HG02973 (cell line): ENCODE data around the gene PHF21B.
"Not testable (repeated sequence)": the region's sequence is repeated elsewhere in the genome, so short reads cannot be mapped to it uniquely, and the experiment has no call there.

ENCODE experiments used
- ATAC-seq: cut with Tn5 transposase; IDR thresholded peaks from one replicate; pipeline ENCODE4 v1.9.1; 2021; ENCODE audit warnings: moderate library complexity; ENCODE audit not compliant: unreplicated experiment

Gene PHF21B

GRCh38 chr22:44882226-44882905 is 127.4 kb downstream of the PHF21B start:
- no peak for ATAC-seq

- ATAC-seq, result no peak
Observed at GRCh38 chr22:44881624-44882023, 128.2 kb downstream of the PHF21B start.

GRCh38 chr22:44880610-44881290 is 129.1 kb downstream of the PHF21B start:
- ATAC-seq, result no peak

- ATAC-seq, result no peak
Observed at GRCh38 chr22:44879301-44879680, 130.5 kb downstream of the PHF21B start.

GRCh38 chr22:44878483-44879300 is 131.1 kb downstream of the PHF21B start:
- no peak for ATAC-seq

- ATAC-seq, result no peak
Observed at GRCh38 chr22:44876921-44877320, 132.9 kb downstream of the PHF21B start.

GRCh38 chr22:44871782-44872181 is 138.0 kb downstream of the PHF21B start:
- ATAC-seq, result no peak

GRCh38 chr22:44870021-44870420 is 139.8 kb downstream of the PHF21B start:
- ATAC-seq, result no peak

GRCh38 chr22:44869196-44869595 is 140.6 kb downstream of the PHF21B start:
- ATAC-seq, result no peak

GRCh38 chr22:44865193-44866057 is 144.4 kb downstream of the PHF21B start:
- no peak for ATAC-seq

- ATAC-seq, result no peak
Observed at GRCh38 chr22:44862981-44863860, 146.6 kb downstream of the PHF21B start.

GRCh38 chr22:44862281-44862680 is 147.5 kb downstream of the PHF21B start:
- ATAC-seq, result no peak

- ATAC-seq, result no peak
Observed at GRCh38 chr22:44861245-44861644, 148.6 kb downstream of the PHF21B start.

GRCh38 chr22:44860311-44860710 is 149.5 kb downstream of the PHF21B start:
- ATAC-seq, result no peak

- no peak for ATAC-seq
Observed at GRCh38 chr22:44859641-44860040, 150.2 kb downstream of the PHF21B start.

GRCh38 chr22:44858819-44859218 is 151.0 kb downstream of the PHF21B start:
- ATAC-seq, result not testable (repeated sequence)

GRCh38 chr22:44855855-44856254 is 153.9 kb downstream of the PHF21B start:
- ATAC-seq, result no peak

GRCh38 chr22:44854641-44855040 is 155.2 kb downstream of the PHF21B start:
- ATAC-seq, result not testable (repeated sequence)

GRCh38 chr22:44850946-44851345 is 158.9 kb downstream of the PHF21B start:
- ATAC-seq, result no peak
